Activated CD4-positive, alpha-beta T cell treated with anti-CD3 and anti-CD28 coated beads, Interleukin-2, amount 50 U/mL, for 48 hours (primary cell): ENCODE data around the gene PKLR.
A peak's percentile ranks its signal among the peaks of the same experiment; 100 is the strongest.
"Not testable (repeated sequence)": the region's sequence is repeated elsewhere in the genome, so short reads cannot be mapped to it uniquely, and the experiment has no call there.

Experiments
- DNase-seq, 2 experiments: peaks; one replicate each; pipeline ENCODE4 v3.0.0-alpha.2; 2020

The PKLR gene

GRCh38 chr1:155301342-155301841 lies at the start of gene PKLR:
Gene PKLR (minus strand): TSS chr1:155301438. CDS start chr1:155301395, 43 bp downstream.
- no peak for DNase-seq

GRCh38 chr1:155342842-155343241 lies 41.6 kb upstream of the PKLR start:
- DNase-seq, result no peak

- no peak for DNase-seq
These were observed 38.4 kb upstream of the PKLR start for GRCh38 chr1:155339515-155340097.

GRCh38 chr1:155334962-155335361 lies 33.7 kb upstream of the PKLR start:
- no peak for DNase-seq

GRCh38 chr1:155329980-155330598 lies 28.9 kb upstream of the PKLR start:
- DNase-seq, result no peak

GRCh38 chr1:155328856-155329255 lies 27.6 kb upstream of the PKLR start:
- not testable (repeated sequence) for DNase-seq

GRCh38 chr1:155327981-155328380 lies 26.7 kb upstream of the PKLR start:
- DNase-seq, result no peak

GRCh38 chr1:155326631-155327037 lies 25.4 kb upstream of the PKLR start:
- DNase-seq, result no peak

GRCh38 chr1:155326020-155326526 lies 24.8 kb upstream of the PKLR start:
- no peak for DNase-seq

GRCh38 chr1:155325603-155325893 lies 24.3 kb upstream of the PKLR start:
- DNase-seq, result no peak

GRCh38 chr1:155324717-155325602 lies 23.7 kb upstream of the PKLR start:
- DNase-seq, result peak in 1 of 2 experiments; percentile 24

GRCh38 chr1:155324037-155324716 lies 22.9 kb upstream of the PKLR start:
- peak; percentile 95 to 97 for DNase-seq

GRCh38 chr1:155323729-155324036 lies 22.4 kb upstream of the PKLR start:
- peak; percentile 86 to 90 for DNase-seq

- peak; percentile 90 to 93 for DNase-seq
These were observed 21.9 kb upstream of the PKLR start for GRCh38 chr1:155322953-155323728.

GRCh38 chr1:155322571-155322952 lies 21.3 kb upstream of the PKLR start:
- peak in 1 of 2 experiments; percentile 22 for DNase-seq

- no peak for DNase-seq
These were observed 20.6 kb upstream of the PKLR start for GRCh38 chr1:155321639-155322503.

GRCh38 chr1:155320661-155321617 lies 19.7 kb upstream of the PKLR start, which contains the start of gene RUSC1:
Gene RUSC1 (plus strand): TSS chr1:155320894. CDS start chr1:155321774, 880 bp downstream.
- DNase-seq, result peak; percentile 77 to 82

- peak in 1 of 2 experiments; percentile 13 for DNase-seq
These were observed 19.0 kb upstream of the PKLR start for GRCh38 chr1:155320252-155320651.

- no peak for DNase-seq
These were observed 18.3 kb upstream of the PKLR start for GRCh38 chr1:155319536-155319935.

GRCh38 chr1:155318082-155318481 lies 16.8 kb upstream of the PKLR start:
- DNase-seq, result no peak
